H9 (cell line): ENCODE measurements around the gene TRAPPC2L. TPM values are rescaled to one million over a fixed set of nuclear protein-coding genes. Genes with fewer than 3 reads are reported as not detected.

Experiments
- DNase-seq: peaks from one replicate; pipeline ENCODE4 v3.0.0-alpha.2; 2017
- H2AFZ ChIP-seq: one replicate; pipeline ENCODE4 v1.6.1; 2013; ENCODE audit warnings: mild to moderate bottlenecking, low read length, control low read depth, moderate library complexity
- H2AK5ac ChIP-seq: 2 replicates; pipeline ENCODE4 v1.6.1; 2013; ENCODE audit warnings: low read length, control low read depth, mixed read lengths; ENCODE audit not compliant: insufficient read length
- H2BK120ac ChIP-seq: one replicate; pipeline ENCODE4 v1.6.1; 2013; ENCODE audit warnings: low read depth, mild to moderate bottlenecking, low read length, control low read depth, inconsistent platforms; ENCODE audit not compliant: poor library complexity, severe bottlenecking
- H2BK12ac ChIP-seq: 2 replicates; pipeline ENCODE4 v1.6.1; 2013; ENCODE audit warnings: low read length, control low read depth, mixed read lengths, low read depth; ENCODE audit not compliant: insufficient read length
- H2BK15ac ChIP-seq: 2 replicates; pipeline ENCODE4 v1.6.1; 2013; ENCODE audit warnings: low read depth, low read length, control low read depth
- H2BK20ac ChIP-seq: one replicate; pipeline ENCODE4 v1.6.1; 2013; ENCODE audit warnings: low read depth, mild to moderate bottlenecking, low read length, control low read depth, inconsistent platforms; ENCODE audit not compliant: poor library complexity, severe bottlenecking
- H2BK5ac ChIP-seq: 2 replicates; pipeline ENCODE4 v1.6.1; 2013; ENCODE audit warnings: low read length, control low read depth, mixed read lengths; ENCODE audit not compliant: insufficient read length
- H3K14ac ChIP-seq: 2 replicates; pipeline ENCODE4 v1.6.1; 2013; ENCODE audit warnings: low read length, control low read depth; ENCODE audit not compliant: insufficient read depth
- H3K18ac ChIP-seq: 2 replicates; pipeline ENCODE4 v1.6.1; 2013; ENCODE audit warnings: low read depth, mild to moderate bottlenecking, mixed read lengths, low read length, control low read depth; ENCODE audit not compliant: insufficient read length
- H3K23ac ChIP-seq: 2 replicates; pipeline ENCODE4 v1.6.1; 2013; ENCODE audit warnings: low read length, control low read depth, mixed read lengths, low read depth; ENCODE audit not compliant: insufficient read length
- H3K23me2 ChIP-seq: 2 replicates; pipeline ENCODE4 v1.6.1; 2013; ENCODE audit warnings: low read depth, mild to moderate bottlenecking, mixed read lengths, low read length, control low read depth; ENCODE audit not compliant: insufficient read length, poor library complexity, severe bottlenecking
- H3K27ac ChIP-seq: 2 replicates; pipeline ENCODE4 v1.5.1; 2013; ENCODE audit warnings: low read length, control low read depth, mixed read lengths, low read depth; ENCODE audit not compliant: insufficient read length
- H3K27me3 ChIP-seq: 2 replicates; pipeline ENCODE4 v1.6.1; 2013; ENCODE audit warnings: low read length, control low read depth, inconsistent platforms; ENCODE audit not compliant: insufficient read depth
- H3K4ac ChIP-seq: 2 replicates; pipeline ENCODE4 v1.6.1; 2013; ENCODE audit warnings: low read depth, mild to moderate bottlenecking, control low read depth, inconsistent platforms, low read length, moderate library complexity
- H3K4me1 ChIP-seq: 2 replicates; pipeline ENCODE4 v1.6.1; 2013; ENCODE audit warnings: low read length, control low read depth, inconsistent platforms; ENCODE audit not compliant: insufficient read depth
- H3K4me2 ChIP-seq: 2 replicates; pipeline ENCODE4 v1.6.1; 2013; ENCODE audit warnings: low read length, control low read depth, mixed read lengths; ENCODE audit not compliant: insufficient read length, insufficient read depth
- H3K56ac ChIP-seq: 2 replicates; pipeline ENCODE4 v1.6.1; 2013; ENCODE audit warnings: low read depth, mild to moderate bottlenecking, mixed read lengths, low read length, control low read depth; ENCODE audit not compliant: insufficient read length
- H3K79me1 ChIP-seq: 2 replicates; pipeline ENCODE4 v1.6.1; 2013; ENCODE audit warnings: low read depth, mild to moderate bottlenecking, moderate library complexity, low read length, control low read depth, inconsistent platforms; ENCODE audit not compliant: insufficient read depth, poor library complexity, severe bottlenecking
- H3K79me2 ChIP-seq: 2 replicates; pipeline ENCODE4 v1.6.1; 2013; ENCODE audit warnings: low read length, control low read depth, inconsistent platforms; ENCODE audit not compliant: insufficient read depth
- H3K9ac ChIP-seq: 2 replicates; pipeline ENCODE4 v1.6.1; 2013; ENCODE audit warnings: low read length, control low read depth, mixed read lengths; ENCODE audit not compliant: insufficient read length; ENCODE audit errors: extremely low read depth
- H3K9me3 ChIP-seq: one replicate; pipeline ENCODE4 v1.6.1; 2013; ENCODE audit warnings: low read depth, low read length, inconsistent platforms; ENCODE audit not compliant: control insufficient read depth
- H3T11ph ChIP-seq: one replicate; pipeline ENCODE4 v1.6.1; 2013; ENCODE audit warnings: mild to moderate bottlenecking, low read length, control low read depth, inconsistent platforms
- H4K20me1 ChIP-seq: one replicate; pipeline ENCODE4 v1.6.1; 2013; ENCODE audit not compliant: control insufficient read depth, insufficient read length, insufficient read depth
- H4K5ac ChIP-seq: 2 replicates; pipeline ENCODE4 v1.6.1; 2013; ENCODE audit warnings: low read depth, mild to moderate bottlenecking, mixed read lengths, low read length, control low read depth; ENCODE audit not compliant: insufficient read length
- H4K8ac ChIP-seq: replicated peaks from 2 replicates; pipeline ENCODE4 v1.6.1; 2013; ENCODE audit warnings: low read length, control low read depth, mixed read lengths, low read depth; ENCODE audit not compliant: insufficient read length
- H4K91ac ChIP-seq: 2 replicates; pipeline ENCODE4 v1.6.1; 2013; ENCODE audit warnings: low read depth, mild to moderate bottlenecking, moderate library complexity, mixed read lengths, low read length, control low read depth; ENCODE audit not compliant: insufficient read length
- H3K27ac Mint-ChIP-seq, 3 experiments: 2 replicates in 2 of 3; 3 replicates in 1 of 3; pipeline ENCODE4 v1.8.0; 2020 to 2021; ENCODE audit warnings: mixed read lengths in 3 of 3, mild to moderate bottlenecking in 1 of 3, moderate library complexity in 1 of 3
- H3K27me3 Mint-ChIP-seq: 2 replicates; pipeline ENCODE4 v1.8.0; 2021; ENCODE audit warnings: low read depth, mild to moderate bottlenecking, moderate library complexity, mixed read lengths
- H3K36me3 Mint-ChIP-seq, 3 experiments: 2 replicates in 2 of 3; 3 replicates in 1 of 3; pipeline ENCODE4 v1.8.0; 2020 to 2021; ENCODE audit warnings: low read depth in 3 of 3, mixed read lengths in 3 of 3; ENCODE audit not compliant: insufficient read depth in 1 of 3
- H3K4me1 Mint-ChIP-seq, 2 experiments: 2 replicates each; pipeline ENCODE4 v1.8.0; 2020; ENCODE audit warnings: mixed read lengths in 2 of 2
- H3K4me3 Mint-ChIP-seq, 2 experiments: 2 replicates in 1 of 2; 3 replicates in 1 of 2; pipeline ENCODE4 v1.8.0; 2020 to 2021; ENCODE audit warnings: mild to moderate bottlenecking in 2 of 2, mixed read lengths in 2 of 2, moderate library complexity in 1 of 2
- H3K9me3 Mint-ChIP-seq, 2 experiments: 2 replicates in 1 of 2; 3 replicates in 1 of 2; pipeline ENCODE4 v1.8.0; 2020; ENCODE audit warnings: mild to moderate bottlenecking in 2 of 2, mixed read lengths in 2 of 2, moderate library complexity in 1 of 2
- WGBS: extraction: QIAGEN DNeasy Blood & Tissue Kit; methylation state at CpG from one replicate; pipeline ENCODE4 v1.1.7; 2013; ENCODE audit warnings: missing lambda C conversion rate, low lambda C conversion rate, mixed read lengths; ENCODE audit not compliant: insufficient read length; ENCODE audit errors: extremely low coverage; 5-methylcytosine and 5-hydroxymethylcytosine counted together
- total RNA-seq: library from RNA; stranded (reverse); gene quantifications from 2 replicates; pipeline ENCODE4 v1.2.1, GENCODE V29; 2021
- TF ChIP-seq, protein P1 (sequence below): fragments of 200-600 bp; sonication (generic); conservative IDR thresholded peaks from 3 replicates; pipeline ENCODE4 v1.8.0; 2021; ENCODE audit warnings: antibody characterized with exemption, mild to moderate bottlenecking

The TRAPPC2L gene
- total RNA-seq, 1 experiment from 2014 or later: 90.3 TPM

DNA sequence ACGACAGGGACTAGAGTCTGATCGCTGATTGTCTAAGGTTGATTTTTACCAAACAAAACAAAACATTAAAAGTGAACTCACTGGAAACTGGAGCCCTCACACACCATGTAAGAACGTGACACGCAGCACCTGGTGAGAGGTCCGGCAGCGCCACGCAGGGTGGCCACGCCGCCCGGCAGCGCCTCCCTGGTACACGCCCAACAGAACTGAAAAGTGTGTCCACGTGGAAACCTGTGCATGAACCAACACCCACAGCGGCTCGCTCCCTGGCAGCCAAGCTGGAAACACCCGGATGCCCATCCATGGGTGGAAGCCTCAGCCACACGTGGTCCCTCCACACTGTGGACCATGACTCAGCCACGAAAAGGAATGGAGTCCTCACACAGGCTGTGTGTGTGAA is 9.3 kb upstream of the TRAPPC2L start:
- no peak overlapping the region for H2AFZ ChIP-seq
- peaks cover 0 to 6% of the 10 kb centered on the region in 2 experiments; a peak in 2 of 5 replicates for H3K9me3 Mint-ChIP-seq
- no peaks in the 10 kb centered on the region for H3K4me1 Mint-ChIP-seq

More for the DNA sequence above, 9.3 kb upstream of the TRAPPC2L start:
- WGBS: no CpG with 5 or more reads among the region's 18 CpGs
- Histone ChIP-seq H4K5ac (no peak overlapping the region), H2BK5ac (no peak overlapping the region), H3K79me2 (no peaks in the 10 kb centered on the region), H3K4ac (no peak overlapping the region), H3K23me2 (no peaks in the 10 kb centered on the region), H3K9ac (no peak overlapping the region), H4K20me1 (no peaks in the 10 kb centered on the region), H3K14ac (no peak overlapping the region), H4K8ac (no peak overlapping the region), H3K27ac (no peak overlapping the region), H3K18ac (no peak overlapping the region), H2BK12ac (no peak overlapping the region), H2BK15ac (no peak overlapping the region), H3K23ac (no peak overlapping the region), H2BK120ac (no peak overlapping the region), H3K4me1 (no peaks in the 10 kb centered on the region), H3K27me3 (no peaks in the 10 kb centered on the region), H3K56ac (no peak overlapping the region), H3K79me1 (no peaks in the 10 kb centered on the region), H4K91ac (no peak overlapping the region), H3T11ph (no peak overlapping the region), H3K4me2 (no peak overlapping the region), H3K9me3 (no peaks in the 10 kb centered on the region), H2AK5ac (no peak overlapping the region), H2BK20ac (no peak overlapping the region)
- TF ChIP-seq, protein P1, sequence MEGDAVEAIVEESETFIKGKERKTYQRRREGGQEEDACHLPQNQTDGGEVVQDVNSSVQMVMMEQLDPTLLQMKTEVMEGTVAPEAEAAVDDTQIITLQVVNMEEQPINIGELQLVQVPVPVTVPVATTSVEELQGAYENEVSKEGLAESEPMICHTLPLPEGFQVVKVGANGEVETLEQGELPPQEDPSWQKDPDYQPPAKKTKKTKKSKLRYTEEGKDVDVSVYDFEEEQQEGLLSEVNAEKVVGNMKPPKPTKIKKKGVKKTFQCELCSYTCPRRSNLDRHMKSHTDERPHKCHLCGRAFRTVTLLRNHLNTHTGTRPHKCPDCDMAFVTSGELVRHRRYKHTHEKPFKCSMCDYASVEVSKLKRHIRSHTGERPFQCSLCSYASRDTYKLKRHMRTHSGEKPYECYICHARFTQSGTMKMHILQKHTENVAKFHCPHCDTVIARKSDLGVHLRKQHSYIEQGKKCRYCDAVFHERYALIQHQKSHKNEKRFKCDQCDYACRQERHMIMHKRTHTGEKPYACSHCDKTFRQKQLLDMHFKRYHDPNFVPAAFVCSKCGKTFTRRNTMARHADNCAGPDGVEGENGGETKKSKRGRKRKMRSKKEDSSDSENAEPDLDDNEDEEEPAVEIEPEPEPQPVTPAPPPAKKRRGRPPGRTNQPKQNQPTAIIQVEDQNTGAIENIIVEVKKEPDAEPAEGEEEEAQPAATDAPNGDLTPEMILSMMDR: no peak
- H3K27ac Mint-ChIP-seq: no peak overlapping the region; a peak in 1 of 7 replicates
- no peak overlapping the region for H3K4me3 Mint-ChIP-seq
- DNase-seq: no peak
- no peaks in the 10 kb centered on the region for H3K27me3 Mint-ChIP-seq
- H3K36me3 Mint-ChIP-seq: peaks cover 8 to 19% (median 12%) of the 10 kb centered on the region in 3 experiments; a peak in 6 of 7 replicates
